A673 (cell line): ENCODE data around the gene NETO2.

Source experiments
- EZH2 ChIP-seq: fragments of 200-600 bp; sonication (generic); IDR thresholded peaks from 2 replicates; pipeline ENCODE4 v1.6.1; 2017; ENCODE audit warnings: borderline replicate concordance, low read depth, mild to moderate bottlenecking, mixed read lengths, antibody characterized with exemption, low read length; ENCODE audit not compliant: poor library complexity, severe bottlenecking
- TF ChIP-seq, protein P1 (sequence below): fragments of 300-800, 200-600 bp; sonication (generic); conservative IDR thresholded peaks from 2 replicates; pipeline ENCODE4 v1.5.1; 2017; ENCODE audit warnings: low read depth, mild to moderate bottlenecking, antibody characterized with exemption, low read length, moderate library complexity, mixed read lengths

DNA sequence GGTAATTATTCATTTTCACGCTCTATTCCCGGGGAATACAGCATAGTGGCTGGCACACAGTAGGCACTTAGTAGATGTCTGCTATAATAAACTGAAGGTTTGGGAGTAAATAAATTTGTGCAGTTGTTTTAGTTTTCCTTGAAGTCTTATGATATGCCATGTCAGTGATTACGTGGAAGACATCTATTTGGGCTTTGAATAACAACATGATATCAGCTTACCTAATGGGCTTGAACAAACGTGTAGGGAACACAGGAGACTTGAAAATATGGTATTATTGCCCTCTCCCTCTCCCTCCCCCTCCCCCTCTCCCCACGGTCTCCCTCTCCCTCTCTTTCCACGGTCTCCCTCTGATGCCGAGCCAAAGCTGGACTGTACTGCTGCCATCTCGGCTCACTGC lies 36.3 kb upstream of the NETO2 start:
- TF ChIP-seq, protein P1, sequence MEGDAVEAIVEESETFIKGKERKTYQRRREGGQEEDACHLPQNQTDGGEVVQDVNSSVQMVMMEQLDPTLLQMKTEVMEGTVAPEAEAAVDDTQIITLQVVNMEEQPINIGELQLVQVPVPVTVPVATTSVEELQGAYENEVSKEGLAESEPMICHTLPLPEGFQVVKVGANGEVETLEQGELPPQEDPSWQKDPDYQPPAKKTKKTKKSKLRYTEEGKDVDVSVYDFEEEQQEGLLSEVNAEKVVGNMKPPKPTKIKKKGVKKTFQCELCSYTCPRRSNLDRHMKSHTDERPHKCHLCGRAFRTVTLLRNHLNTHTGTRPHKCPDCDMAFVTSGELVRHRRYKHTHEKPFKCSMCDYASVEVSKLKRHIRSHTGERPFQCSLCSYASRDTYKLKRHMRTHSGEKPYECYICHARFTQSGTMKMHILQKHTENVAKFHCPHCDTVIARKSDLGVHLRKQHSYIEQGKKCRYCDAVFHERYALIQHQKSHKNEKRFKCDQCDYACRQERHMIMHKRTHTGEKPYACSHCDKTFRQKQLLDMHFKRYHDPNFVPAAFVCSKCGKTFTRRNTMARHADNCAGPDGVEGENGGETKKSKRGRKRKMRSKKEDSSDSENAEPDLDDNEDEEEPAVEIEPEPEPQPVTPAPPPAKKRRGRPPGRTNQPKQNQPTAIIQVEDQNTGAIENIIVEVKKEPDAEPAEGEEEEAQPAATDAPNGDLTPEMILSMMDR, result no peak
- TF ChIP-seq EZH2, result no peak
